NK-92 (cell line): Measurements from ENCODE around the gene HSPA2.
"Not testable (repeated sequence)": the region's sequence is repeated elsewhere in the genome, so short reads cannot be mapped to it uniquely, and the experiment has no call there.

Source experiments
- DNase-seq: peaks from one replicate; lab custom pipeline; 2025; ENCODE audit not compliant: unreplicated experiment; lab: John Stamatoyannopoulos, UW

The HSPA2 gene

DNA sequence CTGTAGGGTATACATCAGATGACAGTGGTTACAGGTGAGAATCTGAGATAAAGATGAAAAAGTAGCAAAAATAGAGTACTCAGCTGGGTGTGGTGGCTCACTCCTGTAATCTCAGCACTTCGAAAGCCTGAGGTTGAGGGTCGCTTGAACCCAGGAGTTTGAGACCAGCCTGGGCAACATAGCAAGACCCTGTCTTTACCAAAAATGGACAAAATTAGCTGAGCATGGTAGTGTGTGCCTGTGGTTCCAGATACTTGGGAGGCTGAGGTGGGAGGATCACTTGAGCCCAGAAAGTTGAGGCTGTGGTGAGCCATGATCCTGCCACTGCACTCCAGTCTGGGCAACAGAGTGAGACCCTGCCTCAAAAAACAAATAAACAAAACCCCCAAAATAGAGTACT, 17.7 kb downstream of the HSPA2 start:
- DNase-seq: not testable (repeated sequence)

DNA sequence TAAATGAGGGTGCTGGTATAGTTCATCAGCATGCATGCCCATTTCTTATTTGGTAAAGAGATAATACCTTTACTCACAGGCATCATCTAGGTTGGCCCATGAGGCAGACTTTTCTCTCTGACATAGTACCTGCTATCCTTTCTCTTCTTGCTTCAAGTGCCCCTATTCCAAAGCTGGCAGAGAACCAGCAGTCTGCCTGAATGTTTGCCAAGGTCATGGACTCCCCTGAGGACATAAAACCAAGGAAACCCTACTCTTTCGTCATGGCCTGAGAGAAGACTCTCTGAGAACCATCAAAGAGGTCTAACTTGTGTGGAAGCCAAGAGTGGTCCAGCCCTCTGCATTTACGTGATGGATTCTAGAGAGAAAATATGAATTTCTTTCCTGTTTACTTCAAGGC, 21.1 kb downstream of the HSPA2 start:
- no peak for DNase-seq

DNA sequence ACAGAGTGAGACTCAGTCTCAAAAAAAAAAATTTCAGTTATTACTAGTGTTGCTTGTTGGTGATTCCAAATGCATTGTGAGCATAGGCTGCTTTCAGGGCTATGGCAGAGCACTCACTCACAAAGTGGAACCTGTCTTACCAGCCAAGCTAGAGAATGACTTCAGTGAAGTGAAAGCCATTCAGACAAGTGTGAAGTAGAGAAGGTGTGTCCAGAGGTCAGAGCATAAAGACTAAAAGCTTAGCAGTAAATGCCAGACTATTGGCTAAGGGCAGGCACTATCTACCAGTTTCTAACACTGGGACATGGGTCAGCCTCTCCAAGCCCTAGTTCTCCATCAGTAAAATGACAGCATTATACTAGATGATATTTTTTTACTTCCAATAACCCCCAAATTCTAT, 21.9 kb downstream of the HSPA2 start:
- DNase-seq: no peak

DNA sequence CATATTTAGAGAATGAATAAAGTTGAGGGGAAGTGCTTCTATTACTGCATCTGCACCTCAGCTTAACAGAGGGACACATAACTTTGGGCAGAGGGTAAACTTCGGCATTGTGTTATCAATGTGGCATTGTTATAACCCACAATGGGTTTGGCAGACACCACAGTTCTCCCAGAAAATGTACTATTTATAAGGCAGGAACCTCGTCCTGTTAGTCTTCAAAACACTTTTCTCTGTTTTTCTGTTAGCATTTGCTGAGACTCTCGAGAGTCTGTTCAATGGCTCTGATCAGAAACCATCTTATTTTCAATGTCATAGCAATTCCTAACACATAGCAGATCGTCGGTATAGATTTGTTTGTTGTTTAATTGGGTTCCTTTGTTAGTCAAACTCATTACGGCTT, 23.2 kb downstream of the HSPA2 start:
- no peak for DNase-seq

DNA sequence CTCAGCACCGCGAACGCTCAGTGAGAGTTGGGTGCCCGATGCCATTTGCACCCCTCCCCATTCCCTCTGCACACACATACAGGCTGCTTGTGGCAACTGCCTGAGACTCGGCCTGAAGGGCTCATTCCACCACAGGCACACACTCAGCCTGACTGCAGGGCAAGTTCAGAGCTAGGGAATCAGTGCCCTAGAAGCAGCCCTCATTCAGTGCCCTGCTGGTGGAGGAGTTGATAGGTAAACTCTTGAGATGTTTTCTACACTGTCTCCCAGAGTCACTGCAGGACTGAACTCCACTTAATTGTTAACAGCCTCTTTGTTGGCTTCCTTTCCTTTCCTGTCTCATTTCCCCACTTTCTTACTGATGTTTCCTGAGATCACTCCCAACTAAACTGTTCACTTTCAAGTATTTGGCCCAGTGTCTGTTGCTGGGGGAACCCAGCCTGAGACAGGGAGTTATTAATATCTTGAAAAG, 26.1 kb downstream of the HSPA2 start:
- no peak for DNase-seq

DNA sequence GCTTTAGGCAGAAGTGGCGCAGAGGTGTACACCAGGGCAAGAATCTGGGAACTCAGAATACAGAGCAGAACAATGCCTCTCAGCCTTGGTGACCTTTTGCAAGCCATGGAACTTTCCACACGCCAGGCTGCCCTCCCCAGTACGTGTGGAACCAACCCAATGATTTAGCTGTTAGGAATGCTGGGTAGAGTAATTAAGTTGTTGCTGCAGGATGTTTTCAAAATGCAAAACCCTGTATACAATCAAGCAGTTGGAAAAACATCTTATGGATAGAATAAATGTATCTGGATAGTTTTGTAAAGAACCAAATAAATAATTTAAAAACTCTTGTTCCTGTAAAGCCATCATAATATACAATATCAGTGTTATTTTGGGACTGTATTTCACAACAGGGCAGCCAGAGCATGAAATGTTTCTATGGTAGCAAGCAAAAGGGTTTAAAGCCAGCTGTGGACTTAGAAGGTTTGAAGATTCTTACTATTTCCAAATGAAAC, 28.6 kb downstream of the HSPA2 start:
- no peak for DNase-seq

DNA sequence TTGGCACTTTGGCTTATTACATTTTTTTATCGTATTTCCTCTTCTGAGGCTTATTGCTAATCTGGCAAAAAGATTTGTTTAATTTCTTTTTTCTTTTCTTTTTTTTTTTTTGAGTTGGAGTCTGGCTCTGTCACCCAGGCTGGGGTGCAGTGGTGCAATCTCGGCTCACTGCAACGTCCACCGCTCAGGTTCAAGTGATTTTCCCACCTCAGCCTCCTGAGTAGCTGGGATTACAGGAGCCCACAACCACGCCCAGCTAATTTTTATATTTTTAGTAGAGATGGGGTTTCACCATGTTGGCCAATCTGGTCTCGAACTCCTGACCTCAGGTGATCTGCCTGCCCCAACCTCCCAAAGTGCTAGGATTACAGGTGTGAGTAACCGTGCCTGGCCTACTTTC, 29.1 kb downstream of the HSPA2 start:
- DNase-seq: not testable (repeated sequence)

DNA sequence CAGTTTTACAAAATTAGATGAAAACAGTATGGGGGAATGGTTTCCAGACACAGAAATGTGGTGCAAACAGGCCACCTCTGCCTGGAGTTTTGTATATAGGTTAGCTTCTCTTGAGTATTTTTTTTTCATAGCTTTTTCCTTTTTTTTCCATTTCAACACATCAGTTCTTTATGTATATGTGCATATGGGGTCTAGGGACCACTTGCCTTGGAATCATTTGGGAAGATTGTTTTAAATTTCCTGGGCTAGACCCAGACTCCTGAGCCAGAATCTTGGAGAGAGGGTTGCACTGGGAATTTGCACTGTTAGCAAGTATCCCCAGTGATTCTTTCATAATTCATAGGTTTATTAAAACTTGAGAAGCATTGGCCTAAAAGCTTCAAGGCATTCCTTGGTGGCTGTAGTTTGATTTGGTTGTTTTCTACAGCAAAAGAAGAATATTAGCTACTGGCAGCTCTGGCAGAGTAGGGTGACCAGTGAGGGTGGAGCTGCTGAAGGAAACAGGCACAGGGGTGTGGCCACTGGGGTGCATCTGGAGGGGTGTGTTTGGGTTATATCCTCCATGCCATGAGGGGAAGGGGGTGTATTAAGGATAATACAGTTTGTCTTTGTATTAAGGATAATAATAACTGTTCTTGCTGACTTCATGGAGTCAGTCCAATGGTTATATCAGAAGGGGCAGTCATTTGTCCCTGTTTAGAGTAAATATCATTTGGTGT, 32.0 kb downstream of the HSPA2 start:
- no peak for DNase-seq

DNA sequence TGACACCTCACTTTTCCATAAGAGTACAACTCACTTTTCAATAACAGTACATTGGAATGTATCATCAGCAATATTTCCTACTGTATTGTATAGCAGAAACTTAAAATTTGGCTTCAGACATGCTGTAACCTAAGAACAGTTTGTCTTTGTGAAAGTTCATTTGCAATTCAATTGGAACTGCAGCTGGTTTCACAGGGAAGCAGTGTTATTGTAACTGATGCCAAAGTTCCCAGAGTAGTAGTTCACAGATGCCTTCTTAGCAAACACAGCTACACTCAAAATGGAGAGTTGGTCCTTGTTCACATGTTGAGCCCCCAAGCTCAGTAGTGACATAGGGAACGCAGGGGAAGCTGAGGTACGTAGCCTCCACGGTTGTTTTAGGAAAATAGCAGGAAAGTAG, 32.6 kb downstream of the HSPA2 start:
- DNase-seq: no peak

DNA sequence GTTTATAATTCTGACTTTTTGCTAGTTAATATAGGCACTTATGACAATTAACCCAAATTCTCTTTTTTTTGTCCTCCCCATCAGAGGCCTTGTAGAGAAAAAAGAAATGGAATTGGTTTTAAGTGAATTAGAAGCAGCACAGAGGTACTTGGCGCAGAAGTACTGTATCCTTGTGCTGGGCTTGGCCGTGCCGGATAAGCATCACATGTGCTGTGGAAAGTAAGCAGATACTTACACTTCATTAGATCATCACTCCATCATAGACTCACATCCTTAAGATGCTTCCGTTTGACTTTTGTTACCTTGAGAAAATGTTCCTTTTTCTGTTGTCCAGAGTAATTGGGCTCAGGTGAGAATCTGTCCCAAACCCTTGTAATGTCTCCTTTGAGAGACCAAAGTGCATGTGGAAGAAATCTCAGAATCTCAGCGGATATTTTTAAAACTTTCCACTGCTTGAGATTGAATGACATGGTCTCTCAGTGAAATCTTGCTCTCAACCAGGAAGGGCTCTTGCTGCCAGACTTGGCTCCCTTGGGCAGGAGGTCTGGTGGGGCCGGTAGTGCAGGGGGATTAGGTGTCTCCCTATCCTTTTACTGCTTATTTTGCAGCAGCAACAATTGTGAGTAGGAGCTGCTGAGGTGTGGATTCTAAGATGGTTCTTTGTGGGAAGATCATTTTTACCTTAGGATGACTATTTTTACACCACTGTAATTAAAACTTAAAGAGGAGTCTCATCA, 34.0 kb downstream of the HSPA2 start:
- no peak for DNase-seq

DNA sequence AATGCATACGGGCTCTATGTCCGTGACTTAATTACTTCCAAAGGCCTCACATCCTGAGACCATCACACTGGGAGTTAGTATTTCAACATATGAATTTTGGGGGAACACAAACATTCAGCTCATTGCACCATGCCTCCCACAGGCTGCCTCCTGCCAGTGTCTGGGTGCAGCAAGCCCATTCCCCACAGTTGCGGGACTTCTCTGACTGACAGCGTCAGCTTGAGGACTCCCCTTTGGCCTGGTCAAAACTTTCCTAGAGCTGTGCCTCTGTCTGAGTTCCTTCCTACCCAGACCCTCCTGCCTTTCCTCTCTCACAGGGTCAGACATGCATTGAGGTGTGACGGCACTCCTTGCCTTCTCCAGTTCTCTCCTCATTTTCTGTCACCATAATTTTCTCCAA, 36.7 kb downstream of the HSPA2 start:
- no peak for DNase-seq

DNA sequence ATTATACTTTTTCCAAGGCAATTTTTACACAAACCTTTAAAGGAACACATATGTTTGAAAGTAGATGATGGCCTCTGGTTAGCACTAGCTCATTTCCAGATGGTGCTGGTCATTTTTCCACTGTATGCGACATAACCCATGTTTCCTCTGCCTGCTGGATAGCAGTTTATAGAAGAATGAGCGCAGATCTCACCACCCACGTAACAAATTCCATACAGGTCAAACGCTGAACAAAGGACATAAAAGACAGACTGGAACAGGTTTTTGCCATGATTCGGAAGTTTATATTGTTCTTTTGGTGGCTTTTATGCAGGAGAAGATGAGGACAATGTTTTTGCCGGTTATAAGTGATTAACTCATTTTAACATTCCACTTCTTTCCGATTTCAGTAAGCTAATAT, 39.9 kb downstream of the HSPA2 start:
- DNase-seq: no peak

DNA sequence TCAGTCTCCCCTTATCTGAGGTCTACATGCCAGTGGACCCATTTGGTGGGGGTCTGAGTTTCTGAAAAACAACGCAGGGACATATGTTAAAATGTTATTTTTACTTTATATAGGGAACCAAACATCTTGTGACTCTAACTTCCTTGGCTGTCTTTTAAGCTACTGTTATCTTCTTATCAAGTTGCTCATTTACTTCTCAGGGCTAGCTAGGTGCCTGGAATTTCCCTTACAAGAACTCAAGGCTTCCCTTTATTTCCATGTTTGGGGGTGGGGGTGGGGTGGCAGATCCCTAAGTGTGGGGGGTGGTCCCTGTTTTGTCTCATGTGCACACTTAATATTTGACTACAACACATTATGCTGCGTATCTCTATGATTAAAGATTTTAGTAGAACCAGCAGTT, 40.8 kb downstream of the HSPA2 start:
- no peak for DNase-seq

DNA sequence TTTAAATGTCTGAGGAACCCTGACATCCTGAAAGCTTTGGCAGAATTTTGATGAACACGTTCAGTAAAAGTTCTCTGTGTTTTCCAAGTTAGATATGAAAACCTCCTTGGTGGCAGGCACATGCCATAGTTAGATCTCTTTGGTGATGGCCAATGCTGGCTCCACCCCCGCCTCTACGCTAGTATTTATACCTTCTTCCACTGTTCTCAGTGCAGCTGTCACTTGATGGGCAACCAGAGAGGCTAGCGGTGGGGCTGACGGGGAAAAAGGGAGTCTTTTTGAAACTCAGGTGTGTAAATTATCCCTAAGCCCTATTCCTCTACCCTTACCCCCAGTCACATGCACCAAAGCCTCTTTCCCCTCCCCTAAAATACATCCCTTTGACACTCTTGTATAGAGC, 41.3 kb downstream of the HSPA2 start:
- DNase-seq: no peak

DNA sequence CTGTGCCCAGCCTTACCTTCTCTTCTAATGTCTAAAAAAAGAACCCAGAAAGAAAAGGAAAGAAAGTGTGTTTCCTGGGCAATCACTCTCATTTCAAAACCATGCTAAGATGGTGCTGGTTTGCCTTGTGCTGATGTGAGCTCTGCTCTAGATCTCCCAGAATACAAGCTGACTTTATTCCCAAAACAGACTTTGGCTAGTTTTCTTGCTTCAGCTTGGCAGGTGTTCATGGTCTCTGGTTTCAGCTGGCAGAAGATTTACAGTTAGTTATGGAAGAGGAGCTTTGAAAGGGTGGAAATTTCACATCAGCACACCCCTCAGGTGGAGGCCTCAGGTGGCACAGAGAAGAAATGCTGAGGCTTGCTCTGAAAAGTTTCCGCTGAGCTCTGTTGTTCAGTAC, 43.6 kb downstream of the HSPA2 start:
- no peak for DNase-seq

DNA sequence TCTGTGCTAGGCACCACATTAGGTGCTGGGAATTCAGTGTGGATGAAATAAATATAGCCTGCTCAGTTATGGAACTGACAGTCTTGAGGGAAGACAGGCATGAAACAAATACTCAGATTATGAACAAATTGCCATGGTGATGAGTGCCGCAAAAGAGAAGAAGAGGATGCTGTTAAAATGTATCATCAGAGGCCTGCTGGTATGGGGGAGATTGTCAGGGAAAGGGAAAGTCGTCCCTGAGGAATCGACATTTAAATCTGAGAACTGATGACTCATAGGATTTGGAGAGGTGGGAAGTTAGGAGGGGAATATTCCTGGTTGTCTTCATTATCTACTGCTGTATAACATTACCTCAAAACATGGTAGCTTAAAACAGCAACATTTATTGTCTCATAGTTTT, 51.3 kb downstream of the HSPA2 start:
- no peak for DNase-seq
